ENCODE data around the gene HSPA1A.
"Not testable (repeated sequence)": the region's sequence is repeated elsewhere in the genome, so short reads cannot be mapped to it uniquely, and the experiment has no call there.

HSPA1A gene

DNA sequence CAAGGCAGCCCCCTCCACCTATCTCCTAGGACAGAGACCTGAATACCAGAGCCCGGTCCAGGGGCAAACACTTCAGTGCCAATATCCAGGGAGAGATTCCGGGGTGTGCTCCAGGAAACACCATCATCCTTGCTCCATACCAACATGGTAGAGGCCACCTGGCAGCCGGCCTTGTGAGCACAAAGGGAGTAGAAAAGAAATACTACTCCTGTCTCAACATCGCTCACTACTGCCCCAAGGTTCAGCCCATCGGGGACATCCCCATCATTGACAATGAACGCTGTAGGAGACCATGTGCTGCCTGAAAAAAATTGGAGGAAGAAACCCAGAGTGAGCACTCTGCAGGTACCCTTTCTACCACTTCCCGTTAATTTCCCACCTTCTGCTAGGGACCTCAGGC is 45.8 kb downstream of the HSPA1A start:
- Mint-ChIP-seq H3K27ac (peak overlapping the region; percentile 6), H3K4me1 (peaks cover 21% of the 10 kb centered on the region), H3K9me3 (no peaks in the 10 kb centered on the region), H3K27me3 (no peaks in the 10 kb centered on the region), H3K4me3 (peak overlapping the region; percentile 97), H3K36me3 (peaks cover 2% of the 10 kb centered on the region)

DNA sequence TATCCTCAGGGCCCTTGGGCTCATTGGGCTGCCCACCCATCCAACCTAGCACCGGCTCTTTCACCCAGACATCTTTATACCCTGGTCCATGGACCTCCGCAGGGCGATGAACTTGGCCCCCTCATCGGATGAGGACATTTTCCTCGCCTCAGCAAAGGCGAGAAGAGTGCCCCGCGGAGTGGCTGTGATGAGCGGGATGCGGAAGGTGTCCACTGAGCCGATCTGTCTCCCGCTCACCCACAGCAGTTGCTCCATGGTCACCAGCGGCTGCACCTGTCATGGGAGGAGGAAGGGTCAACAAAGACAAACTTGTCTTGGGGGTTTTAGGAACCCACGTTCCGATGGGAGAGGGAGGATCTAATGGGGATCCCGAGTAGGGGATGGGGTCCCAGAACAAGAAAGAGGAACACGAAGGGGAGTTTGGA is 46.6 kb downstream of the HSPA1A start:
- Mint-ChIP-seq H3K9me3 (no peaks in the 10 kb centered on the region), H3K27me3 (no peaks in the 10 kb centered on the region), H3K4me1 (peaks cover 21% of the 10 kb centered on the region), H3K4me3 (peak overlapping the region; percentile 97), H3K27ac (peak overlapping the region; percentile 85), H3K36me3 (peaks cover 2% of the 10 kb centered on the region)

DNA sequence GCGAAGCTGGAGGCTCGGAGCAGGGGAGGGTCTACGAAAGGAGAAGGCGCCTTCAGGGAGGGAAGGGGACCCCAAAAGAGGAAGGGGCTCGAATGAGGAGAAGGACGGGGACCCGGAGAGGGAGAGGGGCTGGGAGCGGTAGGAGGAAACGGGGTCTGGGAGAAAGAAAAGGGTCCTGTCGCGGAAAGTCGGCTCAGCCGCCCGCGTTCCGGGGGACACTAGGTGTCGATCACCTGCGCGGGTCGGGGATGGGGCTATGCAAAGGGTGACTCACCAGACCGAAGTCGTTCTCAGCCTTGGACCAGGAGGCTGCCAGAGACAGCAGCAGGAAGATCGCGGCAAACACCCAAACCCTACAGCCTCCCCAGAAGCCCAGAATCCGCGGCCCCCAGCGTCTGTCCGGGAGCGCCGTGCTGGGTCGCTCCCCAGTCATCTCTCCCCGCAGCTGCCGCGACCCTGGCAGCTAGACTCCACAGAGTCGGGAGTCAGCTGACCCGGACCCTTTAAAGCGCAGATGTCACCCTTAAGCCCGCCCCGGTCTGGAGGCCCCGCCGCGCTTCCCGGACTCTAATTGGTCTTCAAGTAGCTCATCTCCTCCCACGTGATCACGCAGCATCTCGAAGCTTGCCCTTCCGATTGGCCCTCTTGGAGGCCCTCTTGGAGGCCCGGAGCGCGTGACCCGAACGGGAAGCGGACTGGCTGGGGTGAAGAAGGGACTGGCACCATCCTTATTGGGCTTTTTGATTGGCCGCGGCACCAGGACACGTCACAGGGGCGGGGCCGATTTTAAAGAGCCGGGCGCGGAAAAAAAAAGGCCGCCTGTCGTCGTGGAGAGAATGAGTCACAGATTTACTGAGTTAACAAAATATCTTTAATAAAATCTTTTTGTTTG is 47.2 kb downstream of the HSPA1A start, which contains the start of gene NEU1:
TSS of gene NEU1 (minus strand) at position 478 of the 892 bp plus-strand sequence. CDS start at position 433, 45 bp downstream.
- peaks cover 2% of the 10 kb centered on the region for H3K36me3 Mint-ChIP-seq
- H3K27ac Mint-ChIP-seq: peak within 1 kb of the TSS; percentile 85
- H3K4me3 Mint-ChIP-seq: peak within 1 kb of the TSS; percentile 97
- H3K27me3 Mint-ChIP-seq: no peaks in the 10 kb centered on the region
- no peaks in the 10 kb centered on the region for H3K9me3 Mint-ChIP-seq
- peaks cover 21% of the 10 kb centered on the region for H3K4me1 Mint-ChIP-seq

DNA sequence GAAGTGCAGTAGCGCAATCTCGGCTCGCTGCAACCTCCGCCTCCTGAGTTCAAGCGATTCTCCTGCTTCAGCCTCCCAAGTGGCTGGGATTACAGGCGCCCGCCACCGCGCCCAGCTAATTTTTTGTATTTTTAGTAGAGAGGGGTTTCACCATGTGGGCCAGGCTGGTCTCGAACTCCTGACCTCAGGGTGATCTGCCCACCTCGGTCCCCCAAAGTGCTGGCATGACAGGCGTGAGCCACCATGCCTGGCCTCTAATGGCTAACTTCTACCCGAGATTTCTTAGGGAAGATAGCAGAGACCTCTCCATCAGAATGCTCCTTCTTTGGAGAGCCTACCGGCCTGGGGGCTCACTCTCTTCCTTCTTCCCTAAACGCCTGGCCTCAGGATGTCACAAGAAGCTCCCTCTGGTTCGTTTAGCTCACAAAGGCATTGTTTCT is 48.8 kb downstream of the HSPA1A start:
- not testable (repeated sequence) for H3K27me3 Mint-ChIP-seq, H3K9me3 Mint-ChIP-seq, H3K36me3 Mint-ChIP-seq
- Mint-ChIP-seq H3K4me1 (peaks cover 21% of the 10 kb centered on the region), H3K27ac (peak overlapping the region; percentile 85), H3K4me3 (peak overlapping the region; percentile 97)

DNA sequence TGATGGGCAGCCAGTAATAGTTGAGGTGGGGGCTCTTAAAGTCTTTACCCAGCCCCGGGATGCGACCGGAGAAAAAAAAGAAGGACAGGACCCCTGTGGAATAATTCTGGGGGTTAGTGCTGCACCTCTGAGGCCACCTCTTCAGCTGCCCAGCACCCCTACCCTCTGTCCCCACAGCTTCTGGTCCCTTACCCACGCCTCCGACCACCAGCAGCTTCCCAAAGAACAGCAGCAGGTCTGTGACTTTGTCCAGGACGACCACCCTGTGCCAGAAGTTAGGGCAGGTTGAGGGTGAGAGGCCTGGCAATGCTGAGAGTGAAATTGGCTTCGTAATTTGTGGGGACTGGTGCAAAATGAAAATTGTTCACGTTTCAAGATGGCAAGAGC is 49.5 kb downstream of the HSPA1A start:
- no peaks in the 10 kb centered on the region for H3K27me3 Mint-ChIP-seq

DNA sequence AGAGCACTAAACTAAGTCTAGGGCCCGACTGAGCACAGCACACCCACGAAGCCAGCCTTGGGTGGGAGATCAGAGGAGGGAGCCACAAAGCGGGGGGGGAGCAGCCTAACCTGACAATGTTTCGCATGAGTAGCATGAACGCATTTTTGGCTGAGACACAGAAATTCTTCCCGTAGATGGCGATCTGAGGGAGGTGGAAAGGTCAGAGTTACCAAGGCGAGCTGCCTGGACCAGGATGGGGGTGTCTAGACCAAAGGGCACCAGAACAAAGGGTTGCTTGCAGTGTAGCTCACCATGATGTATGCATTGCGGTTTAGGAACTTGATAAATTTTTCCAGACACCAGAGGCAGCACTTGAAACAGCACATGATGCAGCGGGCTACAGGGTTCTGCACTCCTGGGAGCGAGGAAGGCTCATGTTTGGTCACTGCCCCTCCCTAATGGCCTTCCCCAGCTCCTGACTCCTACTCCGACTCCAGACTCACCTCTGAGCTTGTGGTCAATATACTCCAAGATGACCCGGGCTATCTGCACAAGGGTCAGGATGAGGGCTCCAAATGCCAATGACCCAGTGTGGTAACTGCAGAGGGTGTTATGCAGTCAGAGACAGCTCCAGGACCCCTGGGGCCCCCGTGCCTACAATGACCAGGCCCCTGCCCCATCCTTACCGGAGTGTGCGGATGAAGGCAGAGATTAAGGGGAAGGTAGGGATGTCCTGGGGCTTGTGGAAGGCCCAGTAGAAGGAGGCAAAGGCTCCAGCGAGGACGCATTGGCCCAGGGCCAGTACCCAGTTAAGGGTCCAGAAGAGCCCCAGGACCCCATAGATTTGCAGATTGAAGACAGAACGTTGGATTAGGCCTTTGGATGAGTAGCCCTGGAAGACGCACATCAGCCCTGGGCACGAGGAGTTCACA is 50.1 kb downstream of the HSPA1A start:
- no peak overlapping the region for H3K27ac Mint-ChIP-seq

More for the DNA sequence above, 49.5 kb downstream of the HSPA1A start:
- Mint-ChIP-seq H3K27ac (no peak overlapping the region), H3K36me3 (no peaks in the 10 kb centered on the region), H3K4me1 (peaks cover 21% of the 10 kb centered on the region), H3K9me3 (no peaks in the 10 kb centered on the region), H3K4me3 (no peak overlapping the region)

More for the DNA sequence above, 50.1 kb downstream of the HSPA1A start:
- no peaks in the 10 kb centered on the region for H3K36me3 Mint-ChIP-seq
- H3K9me3 Mint-ChIP-seq: no peaks in the 10 kb centered on the region
- H3K27me3 Mint-ChIP-seq: no peaks in the 10 kb centered on the region
- H3K4me3 Mint-ChIP-seq: no peak overlapping the region
- peaks cover 21% of the 10 kb centered on the region for H3K4me1 Mint-ChIP-seq
